Brain microvascular endothelial cell (primary cell): Measurements from ENCODE around the gene SCARB1.

Experiments used
- DNase-seq: peaks from one replicate; pipeline ENCODE4 v3.0.0-alpha.2; 2020
- H3K27ac ChIP-seq: fragments of 250-450 bp; sonication (Bioruptor Pico); 2 replicates; pipeline ENCODE4 v1.5.1; 2020; ENCODE audit warnings: mild to moderate bottlenecking, moderate library complexity
- H3K27me3 ChIP-seq: fragments of 250-450 bp; sonication (Bioruptor Pico); replicated peaks from 2 replicates; pipeline ENCODE4 v1.5.1; 2020; ENCODE audit warnings: mild to moderate bottlenecking
- H3K36me3 ChIP-seq: fragments of 250-450 bp; sonication (Bioruptor Pico); replicated peaks from 2 replicates; pipeline ENCODE4 v1.5.1; 2020; ENCODE audit warnings: mild to moderate bottlenecking
- H3K4me3 ChIP-seq: 2 replicates; pipeline ENCODE4 v1.5.1; 2011; ENCODE audit warnings: low read depth, mild to moderate bottlenecking, control low read depth, low read length, moderate library complexity
- in situ Hi-C: cut with HindIII; loops from 2 replicates; pipeline ENCODE4 v1.10.0; 2017; ENCODE audit warnings: low sequenced_read_pairs, low pct_ligation_motif_present
- TF ChIP-seq, protein P1 (sequence below): IDR thresholded peaks from 2 replicates; pipeline ENCODE4 v1.5.1; 2011; ENCODE audit warnings: low read depth, mild to moderate bottlenecking, moderate library complexity, low read length, control low read depth, inconsistent platforms; ENCODE audit errors: missing control alignments

Gene SCARB1

DNA sequence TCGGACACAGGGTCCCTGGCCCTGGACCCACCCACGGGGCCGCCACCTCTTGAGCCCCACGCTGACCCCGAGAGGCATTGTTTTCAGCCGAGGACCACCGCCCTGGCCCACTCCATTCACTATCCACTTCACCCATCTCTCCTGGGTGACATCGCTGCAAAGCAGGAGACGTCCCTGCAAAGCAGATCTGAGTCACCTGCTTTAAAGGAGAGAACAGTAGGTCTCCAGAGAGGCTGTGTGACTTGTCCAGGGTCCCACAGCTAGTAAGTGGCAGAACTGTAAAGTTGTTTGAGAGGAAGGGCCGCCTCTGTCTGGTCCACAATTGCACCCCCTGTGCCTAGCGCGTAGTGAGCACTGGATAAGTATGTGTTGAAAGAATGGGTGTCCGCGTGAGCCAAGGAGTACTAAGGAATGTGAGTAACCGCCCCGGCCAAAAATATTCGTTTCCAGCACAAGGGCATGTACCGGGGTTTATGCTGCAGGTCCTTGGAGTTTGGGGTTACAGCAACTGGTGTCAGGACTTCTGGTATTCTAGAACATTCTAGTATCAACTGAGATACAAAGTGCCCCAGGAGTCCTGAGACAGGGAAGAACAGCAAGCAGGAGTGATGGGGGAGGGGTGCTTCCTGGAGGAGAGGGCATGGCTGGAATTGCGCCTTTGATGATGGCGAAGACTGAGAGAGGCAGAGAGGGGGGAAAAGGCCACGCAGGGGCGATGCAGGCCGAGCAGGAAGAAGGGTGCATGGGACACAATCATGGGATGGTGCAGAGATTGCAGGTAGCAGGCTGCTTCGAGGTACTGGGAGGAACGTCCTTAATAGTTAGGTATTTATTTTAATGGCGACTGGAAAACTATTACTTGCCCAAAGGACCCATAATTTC lies 91.1 kb downstream of the SCARB1 start:
- TF ChIP-seq, protein P1, sequence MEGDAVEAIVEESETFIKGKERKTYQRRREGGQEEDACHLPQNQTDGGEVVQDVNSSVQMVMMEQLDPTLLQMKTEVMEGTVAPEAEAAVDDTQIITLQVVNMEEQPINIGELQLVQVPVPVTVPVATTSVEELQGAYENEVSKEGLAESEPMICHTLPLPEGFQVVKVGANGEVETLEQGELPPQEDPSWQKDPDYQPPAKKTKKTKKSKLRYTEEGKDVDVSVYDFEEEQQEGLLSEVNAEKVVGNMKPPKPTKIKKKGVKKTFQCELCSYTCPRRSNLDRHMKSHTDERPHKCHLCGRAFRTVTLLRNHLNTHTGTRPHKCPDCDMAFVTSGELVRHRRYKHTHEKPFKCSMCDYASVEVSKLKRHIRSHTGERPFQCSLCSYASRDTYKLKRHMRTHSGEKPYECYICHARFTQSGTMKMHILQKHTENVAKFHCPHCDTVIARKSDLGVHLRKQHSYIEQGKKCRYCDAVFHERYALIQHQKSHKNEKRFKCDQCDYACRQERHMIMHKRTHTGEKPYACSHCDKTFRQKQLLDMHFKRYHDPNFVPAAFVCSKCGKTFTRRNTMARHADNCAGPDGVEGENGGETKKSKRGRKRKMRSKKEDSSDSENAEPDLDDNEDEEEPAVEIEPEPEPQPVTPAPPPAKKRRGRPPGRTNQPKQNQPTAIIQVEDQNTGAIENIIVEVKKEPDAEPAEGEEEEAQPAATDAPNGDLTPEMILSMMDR: no peak
- Histone ChIP-seq H3K27me3 (no peaks in the 10 kb centered on the region), H3K4me3 (no peak overlapping the region), H3K36me3 (no peaks in the 10 kb centered on the region), H3K27ac (no peak overlapping the region)
- in situ Hi-C loops: loop anchor here (25.0 kb wide), 1 partner anchor 385 kb away; no protein-coding TSS in a partner anchor
- no peak for DNase-seq

GRCh38 chr12:124771462-124772288 lies 92.0 kb downstream of the SCARB1 start:
- Histone ChIP-seq H3K27me3 (no peaks in the 10 kb centered on the region), H3K4me3 (no peak overlapping the region), H3K36me3 (no peaks in the 10 kb centered on the region), H3K27ac (no peak overlapping the region)
- in situ Hi-C loops: loop anchor here (25.0 kb wide), 1 partner anchor 384 kb away; no protein-coding TSS in a partner anchor
- TF ChIP-seq, protein P1: peak; percentile 99
- peak; percentile 65 for DNase-seq

DNA sequence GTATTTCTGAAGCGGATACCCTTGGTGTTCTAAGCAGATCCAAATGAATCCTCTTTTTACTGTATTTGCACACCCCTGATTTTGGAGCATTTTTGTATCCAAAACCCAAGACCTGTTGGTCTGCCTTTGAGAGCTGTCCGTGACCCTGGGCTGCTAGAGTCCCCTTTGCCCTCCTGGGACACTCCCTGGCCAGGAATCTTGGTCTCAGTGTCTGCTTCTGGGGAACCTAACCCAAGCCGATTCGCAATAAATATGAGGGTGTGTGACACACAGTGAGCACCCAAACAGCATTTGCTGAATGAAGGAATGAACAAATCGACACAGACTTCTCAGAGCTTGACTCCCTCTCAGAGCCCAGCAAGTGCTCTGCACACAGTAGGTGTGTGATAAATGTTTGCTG lies 92.9 kb downstream of the SCARB1 start:
- Histone ChIP-seq H3K27ac (no peak overlapping the region), H3K36me3 (no peaks in the 10 kb centered on the region), H3K27me3 (no peaks in the 10 kb centered on the region), H3K4me3 (no peak overlapping the region)
- in situ Hi-C loops: loop anchor here (25.0 kb wide), 1 partner anchor 383 kb away; no protein-coding TSS in a partner anchor
- TF ChIP-seq, protein P1: no peak
- no peak for DNase-seq

DNA sequence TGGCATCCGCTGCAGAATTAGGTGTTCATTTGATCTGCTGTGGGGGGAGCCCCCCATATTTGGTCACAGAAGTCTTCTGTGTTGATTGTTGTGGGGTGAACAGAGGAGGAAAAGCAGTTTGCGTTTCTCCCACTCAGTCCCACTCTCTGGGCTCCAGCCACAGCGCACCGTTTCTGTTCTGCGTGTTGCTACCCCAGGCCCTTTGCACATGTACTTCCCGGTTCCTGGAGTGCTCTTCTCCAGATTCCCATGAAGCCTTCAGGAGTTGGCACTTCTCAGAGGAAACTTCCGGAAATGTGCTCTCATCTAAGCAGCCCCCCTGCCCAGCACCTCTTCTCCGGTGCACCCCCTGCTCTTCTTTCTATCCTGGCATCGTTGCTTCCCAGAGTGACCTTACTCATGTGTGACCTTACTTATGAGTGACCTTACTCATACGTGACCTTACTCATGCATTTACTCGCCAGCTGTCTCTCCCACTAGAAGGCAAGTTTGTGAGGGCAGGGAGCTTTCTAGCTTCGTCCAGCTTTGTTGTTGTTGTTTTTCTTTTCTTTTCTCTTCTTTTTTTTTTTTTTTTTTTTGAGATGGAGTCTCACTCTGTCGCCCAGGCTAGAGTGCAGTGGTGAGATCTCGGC lies 93.7 kb downstream of the SCARB1 start:
- Histone ChIP-seq H3K27ac (no peak overlapping the region), H3K27me3 (no peaks in the 10 kb centered on the region), H3K4me3 (no peak overlapping the region), H3K36me3 (no peaks in the 10 kb centered on the region)
- in situ Hi-C loops: loop anchor here (25.0 kb wide), 1 partner anchor 383 kb away; no protein-coding TSS in a partner anchor
- TF ChIP-seq, protein P1: no peak
- DNase-seq: no peak

DNA sequence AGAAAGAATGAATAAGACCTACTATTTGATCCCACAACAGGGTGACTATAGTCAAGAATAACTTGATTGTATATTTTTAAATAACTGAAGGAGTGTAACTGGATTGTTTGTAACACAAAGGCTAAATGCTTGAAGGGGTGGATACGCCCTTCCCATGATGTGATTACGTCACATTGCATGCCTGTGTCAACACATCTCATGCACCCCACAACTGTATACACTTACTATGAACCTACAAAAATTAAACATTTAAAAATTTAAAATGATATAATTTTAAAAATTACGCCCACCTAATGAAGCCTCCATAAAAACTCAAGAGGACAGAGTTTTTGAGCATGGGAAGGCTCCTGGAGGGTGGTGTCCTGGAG lies 94.5 kb downstream of the SCARB1 start:
- in situ Hi-C loops: loop anchor here (25.0 kb wide), 1 partner anchor 382 kb away; no protein-coding TSS in a partner anchor

More for the DNA sequence above, 94.5 kb downstream of the SCARB1 start:
- H3K36me3 ChIP-seq: no peaks in the 10 kb centered on the region
- TF ChIP-seq, protein P1: no peak
- no peaks in the 10 kb centered on the region for H3K27me3 ChIP-seq
- DNase-seq: no peak
- no peak overlapping the region for H3K27ac ChIP-seq
- H3K4me3 ChIP-seq: no peak overlapping the region
